GDM1 (cell line): ENCODE results near the gene SLC36A3.

ENCODE experiments used
- DNase-seq: peaks from one replicate; lab custom pipeline; 2025; lab: John Stamatoyannopoulos, UW

The SLC36A3 gene

GRCh38 chr5:151298063-151298855 is 5.3 kb downstream of the SLC36A3 start:
- no peak for DNase-seq

GRCh38 chr5:151296974-151297373 is 6.6 kb downstream of the SLC36A3 start:
- no peak for DNase-seq

- no peak for DNase-seq
Observed at GRCh38 chr5:151296478-151296830, 7.1 kb downstream of the SLC36A3 start.

GRCh38 chr5:151295791-151296477 is 7.6 kb downstream of the SLC36A3 start:
- DNase-seq: no peak

GRCh38 chr5:151295138-151295537 is 8.4 kb downstream of the SLC36A3 start:
- DNase-seq: no peak

GRCh38 chr5:151293624-151294023 is 9.9 kb downstream of the SLC36A3 start:
- no peak for DNase-seq

GRCh38 chr5:151288180-151288579 is 15.4 kb downstream of the SLC36A3 start:
- DNase-seq: no peak

- DNase-seq: no peak
Observed at GRCh38 chr5:151286246-151286645, 17.3 kb downstream of the SLC36A3 start.

GRCh38 chr5:151285683-151286082 is 17.9 kb downstream of the SLC36A3 start:
- DNase-seq: no peak

- DNase-seq: no peak
Observed at GRCh38 chr5:151284392-151284967, 19.1 kb downstream of the SLC36A3 start.

GRCh38 chr5:151283120-151283825 is 20.3 kb downstream of the SLC36A3 start:
- no peak for DNase-seq

GRCh38 chr5:151281001-151281639 is 22.4 kb downstream of the SLC36A3 start:
- no peak for DNase-seq

GRCh38 chr5:151280443-151280842 is 23.1 kb downstream of the SLC36A3 start:
- no peak for DNase-seq

- no peak for DNase-seq
Observed at GRCh38 chr5:151278845-151279244, 24.7 kb downstream of the SLC36A3 start.

GRCh38 chr5:151275803-151276202 is 27.8 kb downstream of the SLC36A3 start:
- DNase-seq: no peak

- no peak for DNase-seq
Observed at GRCh38 chr5:151274666-151275065, 28.9 kb downstream of the SLC36A3 start.

- no peak for DNase-seq
Observed at GRCh38 chr5:151271336-151271735, 32.2 kb downstream of the SLC36A3 start.

GRCh38 chr5:151270599-151270998 is 33.0 kb downstream of the SLC36A3 start:
- DNase-seq: no peak

GRCh38 chr5:151267491-151268260 is 35.9 kb downstream of the SLC36A3 start:
- no peak for DNase-seq

GRCh38 chr5:151264113-151264512 is 39.5 kb downstream of the SLC36A3 start:
- no peak for DNase-seq

GRCh38 chr5:151262532-151262931 is 41.0 kb downstream of the SLC36A3 start:
- no peak for DNase-seq
